HG02588 (cell line): ENCODE measurements around the gene RPTOR.

Experiments
- ATAC-seq: cut with Tn5 transposase; IDR thresholded peaks from one replicate; pipeline ENCODE4 v1.9.1; 2021; ENCODE audit warnings: mild to moderate bottlenecking, moderate library complexity; ENCODE audit not compliant: unreplicated experiment

Gene RPTOR

DNA sequence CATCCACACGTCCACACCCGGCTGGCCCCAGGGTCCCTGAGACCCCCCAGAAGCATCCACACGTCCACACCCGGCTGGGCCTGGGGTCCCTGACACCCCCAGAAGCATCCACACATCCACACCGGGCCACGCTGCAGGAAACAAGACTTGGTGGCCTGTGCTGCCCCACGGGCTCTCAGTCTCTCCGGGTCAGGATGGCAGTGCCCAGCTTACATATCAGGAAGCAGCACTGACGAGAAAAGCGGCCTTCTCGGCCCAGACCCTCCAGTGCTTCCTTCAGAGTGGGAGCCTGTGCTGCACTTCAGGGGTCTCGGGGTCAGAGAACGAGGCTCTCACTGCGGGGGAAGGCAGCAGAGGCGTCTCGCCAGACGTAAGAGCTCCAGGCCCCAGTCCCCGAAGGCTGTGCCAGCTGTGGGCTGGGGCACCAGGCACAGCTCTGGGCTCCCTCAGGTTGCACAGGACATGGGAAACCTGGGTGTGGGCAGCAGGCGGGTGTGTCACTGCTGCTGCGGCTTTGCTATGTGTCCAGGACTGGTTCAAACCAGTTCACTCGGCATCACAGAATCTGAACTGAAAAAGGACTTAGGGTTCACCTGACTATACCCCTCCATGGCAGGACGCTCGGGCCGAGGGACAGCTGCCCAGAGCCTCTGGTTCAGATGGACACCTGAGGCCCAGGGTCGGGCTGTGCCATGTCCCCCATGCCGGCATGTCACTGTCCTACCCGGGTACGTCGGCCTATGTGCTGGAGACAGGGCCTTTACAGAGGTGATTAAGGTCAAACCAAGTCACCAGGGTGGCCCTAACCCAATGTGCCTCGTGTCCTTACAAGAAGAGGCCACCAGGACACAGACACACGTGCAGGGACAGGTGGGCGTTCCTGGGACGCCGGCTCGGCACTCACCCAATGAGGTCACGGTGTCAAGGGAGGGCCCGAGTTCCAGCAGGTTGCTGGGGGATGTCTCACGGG is 406.8 kb downstream of the RPTOR start:
- ATAC-seq: no peak

DNA sequence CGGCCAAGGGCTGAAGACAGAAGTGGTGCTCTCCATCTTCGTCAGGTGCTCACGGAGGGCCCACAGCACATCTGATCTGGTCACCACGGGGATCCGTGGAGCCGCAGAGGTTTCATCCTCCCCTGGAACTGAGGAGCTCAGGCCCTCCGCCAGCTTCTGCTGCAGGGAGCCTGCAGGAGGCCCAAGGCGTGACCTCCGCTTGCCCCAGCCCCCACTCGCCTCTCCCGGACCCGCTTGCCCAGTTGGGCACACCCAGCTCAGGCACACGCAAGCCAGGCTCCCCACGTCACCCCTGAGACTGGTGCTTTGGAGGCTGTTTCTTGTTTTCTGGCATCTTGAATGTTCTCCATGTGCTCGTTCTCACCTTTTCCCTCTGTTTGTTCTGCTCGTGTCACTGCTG is 407.7 kb downstream of the RPTOR start:
- no peak for ATAC-seq

DNA sequence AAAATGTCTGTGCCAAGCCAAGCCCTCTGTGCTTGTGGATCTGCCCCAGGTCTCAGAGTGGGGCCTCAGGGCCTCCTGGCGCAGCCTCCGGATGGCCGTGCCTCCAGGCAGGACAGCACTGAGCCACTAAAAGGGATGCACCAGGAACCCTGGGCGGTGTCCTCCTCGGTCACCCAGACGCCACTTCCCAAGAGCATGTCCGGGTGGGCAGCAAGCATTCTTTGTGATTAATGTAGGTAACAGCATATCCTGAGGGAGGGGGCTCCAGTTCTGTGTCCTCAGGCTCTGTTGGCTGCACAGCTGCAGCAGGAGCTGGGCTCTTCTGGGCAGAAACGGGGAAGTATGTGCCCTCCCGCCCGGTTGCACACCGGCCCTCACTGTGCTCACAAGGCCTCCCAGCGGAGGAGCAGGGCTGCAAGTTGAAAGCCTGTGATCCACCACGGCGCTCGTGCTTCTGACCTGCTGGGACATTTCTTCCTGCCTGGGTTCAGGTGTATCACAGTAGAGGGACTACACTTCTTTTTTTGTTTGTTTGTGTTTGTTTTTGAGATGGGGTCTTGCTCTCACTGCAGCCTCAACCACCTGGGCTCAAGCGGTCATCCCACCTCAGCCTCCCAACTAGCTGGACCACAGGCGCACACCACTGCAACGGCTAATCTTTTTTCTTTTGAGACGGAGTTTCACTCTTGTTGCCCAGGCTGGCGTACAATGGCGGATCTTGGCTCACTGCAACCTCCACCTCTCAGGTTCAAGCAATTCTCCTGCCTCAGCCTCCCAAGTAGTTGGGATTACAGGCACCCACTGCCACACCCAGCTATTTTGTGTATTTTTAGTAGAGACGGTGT is 409.1 kb downstream of the RPTOR start:
- no peak for ATAC-seq

DNA sequence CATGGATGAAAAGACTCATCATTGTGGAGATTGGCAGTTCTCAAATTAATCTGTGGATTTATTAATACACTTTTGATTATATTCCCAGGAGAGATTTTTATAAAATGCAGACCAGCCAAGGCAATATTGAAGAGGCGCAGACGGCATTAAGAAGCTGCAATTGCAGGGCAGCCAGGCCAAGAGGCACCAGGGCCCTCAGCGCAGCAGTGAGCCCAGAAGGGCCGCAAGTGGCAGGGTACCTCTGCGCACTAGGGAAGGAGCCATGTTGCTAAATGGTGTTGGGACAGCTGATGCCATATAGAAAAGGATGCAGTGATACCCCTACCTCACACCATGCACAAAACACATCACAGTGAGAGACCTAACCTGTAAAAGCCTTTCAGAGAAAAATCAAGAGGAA is 410.4 kb downstream of the RPTOR start:
- ATAC-seq: no peak

DNA sequence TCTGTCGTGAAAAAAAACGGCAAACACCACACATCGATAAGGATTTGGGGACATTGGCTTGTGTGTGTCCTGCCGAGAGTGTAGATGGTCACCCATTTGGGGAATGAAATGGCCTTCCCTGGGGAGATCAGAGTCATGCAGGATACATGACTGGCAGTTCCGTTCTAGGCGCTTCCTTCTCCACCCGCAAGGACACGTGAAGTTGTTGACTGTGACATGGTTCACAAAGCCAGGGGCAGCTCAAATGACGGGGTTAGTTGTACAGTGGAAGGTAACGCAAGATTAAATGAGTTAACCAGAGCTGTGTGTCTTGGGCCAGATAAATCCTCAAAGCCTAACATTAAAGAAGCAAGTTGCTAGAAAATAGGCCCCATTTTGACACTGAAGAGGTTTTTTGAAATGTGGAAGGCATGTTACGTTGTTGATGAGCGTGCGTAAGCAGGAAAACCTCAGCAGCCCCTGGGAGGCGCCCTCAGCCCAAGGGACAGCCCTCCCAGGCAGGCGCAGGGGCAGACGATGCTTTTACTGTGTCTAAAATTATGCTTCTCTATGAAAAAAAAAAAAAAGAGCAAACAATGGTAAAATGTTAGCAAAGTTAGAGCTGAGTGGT is 411.1 kb downstream of the RPTOR start:
- no peak for ATAC-seq

DNA sequence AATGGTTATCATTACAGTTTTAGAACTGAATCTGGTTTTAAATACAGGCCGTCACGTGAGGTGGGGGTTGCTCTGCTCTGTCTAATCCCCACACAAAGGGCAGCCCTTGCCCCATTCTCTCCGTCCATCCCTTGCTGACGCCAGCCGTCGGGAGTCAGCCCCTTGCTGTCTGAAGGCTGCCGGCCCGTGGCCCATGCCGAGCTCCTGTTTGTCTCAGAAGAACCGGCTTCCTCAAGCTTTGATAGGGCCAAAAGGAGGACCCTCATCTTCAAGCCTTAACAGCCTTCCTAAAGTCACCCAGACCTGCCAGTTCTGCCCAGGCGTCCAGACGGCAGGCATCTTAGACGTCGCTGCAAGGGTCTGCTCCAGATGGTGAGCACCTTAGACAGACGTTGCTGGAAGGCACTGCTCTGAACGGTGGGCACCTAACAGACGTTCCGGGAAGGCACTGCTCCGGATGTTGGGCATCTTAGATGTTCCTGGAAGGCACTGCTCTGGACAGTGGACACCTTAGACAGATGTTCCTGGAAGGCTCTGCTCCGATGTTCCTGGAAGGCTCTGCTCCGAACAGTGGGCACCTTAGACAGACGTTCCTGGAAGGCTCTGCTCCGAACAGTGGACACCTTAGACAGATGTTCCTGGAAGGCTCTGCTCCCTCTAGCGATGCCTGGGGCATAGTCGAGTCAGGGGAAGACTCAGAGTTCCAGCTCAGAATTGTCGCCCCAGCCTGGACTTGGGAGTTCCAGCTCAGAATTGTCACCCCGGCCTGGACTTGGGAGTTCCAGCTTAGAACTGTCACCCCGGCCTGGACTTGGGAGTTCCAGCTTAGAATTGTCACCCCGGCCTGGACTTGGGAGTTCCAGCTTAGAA is 411.9 kb downstream of the RPTOR start:
- ATAC-seq: no peak

DNA sequence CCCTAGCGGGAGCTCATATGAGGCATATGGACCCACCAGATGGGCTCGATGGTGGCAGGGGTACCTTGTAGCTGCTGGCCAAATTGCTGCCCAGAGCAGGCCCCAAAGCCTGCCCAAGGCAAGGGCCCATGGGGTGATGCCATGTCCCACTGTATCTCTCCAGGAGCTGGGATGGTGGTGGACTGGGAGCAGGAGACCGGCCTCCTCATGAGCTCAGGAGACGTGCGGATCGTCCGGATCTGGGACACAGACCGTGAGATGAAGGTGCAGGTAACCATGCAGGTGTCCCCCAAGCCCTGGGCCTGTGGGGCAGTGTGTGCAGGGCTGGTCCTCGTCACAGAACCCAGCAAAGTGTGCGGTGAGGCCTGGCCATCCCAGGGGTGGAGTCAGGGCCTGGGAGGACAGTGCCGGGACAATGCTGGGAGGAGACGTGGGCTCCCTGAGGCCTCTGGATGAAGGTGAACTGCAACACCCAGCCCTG is 412.9 kb downstream of the RPTOR start:
- no peak for ATAC-seq

DNA sequence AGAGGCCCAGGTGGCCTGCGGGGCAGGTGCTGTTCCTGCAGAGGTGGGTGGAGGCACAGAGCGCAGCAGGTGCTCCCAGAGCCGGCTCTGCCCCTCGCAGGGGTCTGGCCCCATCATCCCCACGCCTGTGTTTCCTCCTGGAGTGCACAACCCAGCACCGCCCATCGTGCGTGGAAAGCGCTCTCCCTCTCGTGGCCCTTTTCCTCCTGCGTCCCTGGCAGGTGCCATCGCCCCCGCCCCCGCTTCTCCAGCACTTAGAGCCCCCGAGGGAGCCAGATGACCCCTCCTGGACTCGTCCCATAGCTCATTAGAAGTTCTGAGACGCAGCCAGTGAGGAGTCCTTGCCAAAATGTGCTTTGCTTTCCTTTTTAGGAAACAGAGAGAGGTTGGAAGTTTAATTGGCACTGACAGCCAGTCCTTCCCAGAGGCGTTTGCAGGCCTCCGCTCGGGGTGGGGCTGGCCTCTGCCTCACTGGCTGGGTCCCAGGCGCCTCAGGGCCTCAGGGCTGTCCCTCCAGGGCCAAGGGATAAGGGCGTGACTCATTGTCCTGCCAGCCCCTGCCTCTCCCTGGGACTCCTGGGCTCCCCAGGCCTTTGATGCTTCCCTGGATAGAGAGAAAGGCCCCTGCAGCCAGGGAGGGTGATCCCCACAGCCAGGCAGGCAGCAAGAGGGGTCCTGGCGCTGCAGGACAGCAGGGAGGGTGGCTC is 414.8 kb downstream of the RPTOR start:
- no peak for ATAC-seq

DNA sequence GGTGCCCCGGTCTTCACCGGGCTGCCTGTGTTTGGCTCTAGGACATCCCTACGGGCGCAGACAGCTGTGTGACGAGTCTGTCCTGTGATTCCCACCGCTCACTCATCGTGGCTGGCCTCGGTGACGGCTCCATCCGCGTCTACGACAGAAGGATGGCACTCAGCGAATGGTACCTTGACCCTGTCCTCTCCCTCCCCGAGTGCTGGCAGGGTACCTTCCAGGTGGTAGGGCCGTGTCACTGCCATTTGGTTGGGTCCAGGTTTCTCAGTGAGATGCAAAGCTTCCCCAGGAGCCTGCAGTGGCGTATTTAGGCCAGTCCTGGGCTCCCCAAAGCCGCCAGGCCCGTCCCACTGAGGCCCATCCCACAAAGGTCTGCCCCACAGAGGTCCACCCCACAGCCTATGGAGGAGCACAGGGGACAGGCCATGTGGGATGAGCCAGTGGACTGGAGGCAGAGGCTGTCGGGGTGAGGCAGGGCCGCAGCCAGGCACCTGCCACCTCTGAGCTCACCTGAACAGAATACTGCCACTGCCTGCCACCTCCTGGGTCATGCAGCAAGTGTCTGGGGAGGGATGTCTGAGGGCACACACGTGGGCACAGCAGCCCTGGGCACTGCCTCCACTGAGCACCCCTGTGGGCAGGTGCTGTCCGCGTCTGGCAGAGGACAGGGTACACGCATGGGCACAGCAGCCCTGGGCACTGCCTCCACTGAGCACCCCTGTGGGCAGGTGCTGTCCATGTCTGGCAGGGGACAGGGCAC is 415.6 kb downstream of the RPTOR start:
- no peak for ATAC-seq

DNA sequence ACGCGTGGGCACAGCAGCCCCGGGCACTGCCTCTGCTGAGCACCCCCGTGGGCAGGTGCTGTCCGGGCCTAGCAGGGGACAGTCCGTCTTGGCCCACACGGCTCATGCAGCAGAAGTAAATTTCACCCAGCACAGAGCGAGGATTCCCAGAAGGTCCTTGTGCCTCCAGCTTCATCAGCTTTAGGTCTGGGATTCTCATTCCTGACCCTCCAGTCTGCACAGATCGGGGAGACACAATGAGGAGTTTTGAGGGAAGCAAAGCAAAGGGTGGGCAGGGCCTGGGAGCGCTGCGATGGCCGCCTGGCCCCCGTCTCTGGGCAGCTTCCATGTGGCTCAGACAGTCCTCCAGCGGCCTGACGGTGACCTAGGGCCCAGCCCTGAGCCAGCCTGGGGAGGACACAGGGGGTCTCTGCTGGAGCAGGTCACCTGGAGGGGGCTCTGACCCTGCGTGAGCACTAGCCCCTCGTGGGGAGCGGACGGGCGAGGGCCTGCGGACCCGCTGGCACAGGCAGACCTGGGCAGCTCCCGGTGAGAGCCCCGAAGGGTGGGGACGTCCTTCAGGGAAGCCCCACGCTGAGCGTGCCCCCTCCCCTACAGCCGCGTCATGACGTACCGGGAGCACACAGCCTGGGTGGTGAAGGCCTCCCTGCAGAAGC is 416.3 kb downstream of the RPTOR start:
- no peak for ATAC-seq

DNA sequence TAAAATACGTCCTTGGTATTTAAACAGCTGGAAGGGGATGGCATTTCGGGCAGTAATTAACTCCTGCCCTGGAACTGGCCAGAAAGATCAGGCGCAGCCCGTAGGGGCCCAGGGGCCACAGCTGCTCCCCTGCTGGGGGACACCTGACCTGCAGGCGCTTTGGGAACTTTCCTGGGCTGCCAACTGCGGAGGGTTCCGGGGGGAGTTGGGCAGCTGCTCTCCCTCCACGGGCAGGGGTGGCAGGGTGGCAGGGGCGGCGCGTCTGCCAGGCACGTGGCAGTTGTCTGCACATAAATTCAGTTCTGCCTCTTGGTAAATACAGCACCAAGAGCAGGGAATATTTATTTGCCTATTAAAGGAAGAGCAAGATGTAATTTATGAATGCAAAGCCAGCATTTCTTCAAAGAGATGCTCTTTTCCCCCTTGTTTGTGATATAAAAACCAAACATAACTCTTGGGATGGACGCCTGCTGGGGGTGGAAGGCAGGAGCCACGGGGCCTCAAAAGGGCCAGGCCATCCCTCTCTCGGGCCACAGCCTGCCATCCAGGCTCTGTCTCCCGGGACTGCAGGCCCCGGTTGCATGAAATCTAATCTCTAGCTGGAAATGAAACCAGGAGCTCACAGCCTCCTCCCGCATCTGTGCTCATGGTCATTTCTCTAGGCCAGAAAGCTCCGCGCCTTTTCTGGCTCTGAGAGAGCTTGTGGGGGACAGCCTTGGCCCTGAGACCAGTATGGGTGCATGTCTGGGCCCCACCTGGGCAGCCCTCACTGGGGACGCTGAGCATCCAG is 417.1 kb downstream of the RPTOR start:
- ATAC-seq: no peak

DNA sequence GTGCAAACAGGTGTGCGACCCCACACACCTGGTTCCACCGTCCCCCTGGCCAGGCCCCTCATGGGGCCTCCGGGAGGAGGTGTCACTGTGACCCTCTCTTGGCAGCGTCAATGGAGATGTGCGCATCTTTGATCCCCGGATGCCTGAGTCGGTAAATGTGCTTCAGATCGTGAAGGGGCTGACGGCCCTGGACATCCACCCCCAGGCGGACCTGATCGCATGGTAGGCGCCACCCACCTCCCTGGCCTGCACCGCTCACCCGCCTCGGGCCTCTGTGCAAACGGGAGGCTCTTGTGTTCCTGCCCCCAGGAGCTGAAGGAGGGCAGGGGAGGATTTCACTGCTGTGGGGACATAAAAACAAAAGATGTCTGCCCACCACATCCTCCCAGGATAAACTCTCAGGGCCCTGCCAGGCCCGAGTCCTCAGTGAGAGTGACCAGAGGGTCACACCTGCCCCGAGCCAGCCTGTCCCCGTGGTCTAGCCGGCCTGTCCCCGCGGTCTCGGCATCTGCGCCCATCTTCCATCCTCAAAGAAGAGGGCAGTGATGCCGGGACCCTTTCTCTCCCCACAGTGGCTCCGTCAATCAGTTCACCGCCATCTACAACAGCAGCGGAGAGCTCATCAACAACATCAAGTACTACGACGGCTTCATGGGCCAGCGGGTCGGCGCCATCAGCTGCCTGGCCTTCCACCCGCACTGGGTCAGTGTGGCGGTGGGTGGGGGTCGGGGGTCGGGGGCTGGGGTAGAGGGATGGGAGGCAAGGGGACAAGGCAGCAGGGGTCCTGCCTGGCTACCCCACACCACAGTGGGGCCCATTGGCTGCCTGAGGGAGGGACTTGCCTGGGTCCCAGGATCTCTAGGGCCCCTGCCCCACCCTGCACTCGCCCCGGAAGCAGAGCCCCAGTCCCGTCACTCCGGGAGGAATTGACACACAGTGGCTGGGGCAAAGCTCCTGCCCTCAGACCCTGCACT is 418.0 kb downstream of the RPTOR start:
- ATAC-seq: no peak

DNA sequence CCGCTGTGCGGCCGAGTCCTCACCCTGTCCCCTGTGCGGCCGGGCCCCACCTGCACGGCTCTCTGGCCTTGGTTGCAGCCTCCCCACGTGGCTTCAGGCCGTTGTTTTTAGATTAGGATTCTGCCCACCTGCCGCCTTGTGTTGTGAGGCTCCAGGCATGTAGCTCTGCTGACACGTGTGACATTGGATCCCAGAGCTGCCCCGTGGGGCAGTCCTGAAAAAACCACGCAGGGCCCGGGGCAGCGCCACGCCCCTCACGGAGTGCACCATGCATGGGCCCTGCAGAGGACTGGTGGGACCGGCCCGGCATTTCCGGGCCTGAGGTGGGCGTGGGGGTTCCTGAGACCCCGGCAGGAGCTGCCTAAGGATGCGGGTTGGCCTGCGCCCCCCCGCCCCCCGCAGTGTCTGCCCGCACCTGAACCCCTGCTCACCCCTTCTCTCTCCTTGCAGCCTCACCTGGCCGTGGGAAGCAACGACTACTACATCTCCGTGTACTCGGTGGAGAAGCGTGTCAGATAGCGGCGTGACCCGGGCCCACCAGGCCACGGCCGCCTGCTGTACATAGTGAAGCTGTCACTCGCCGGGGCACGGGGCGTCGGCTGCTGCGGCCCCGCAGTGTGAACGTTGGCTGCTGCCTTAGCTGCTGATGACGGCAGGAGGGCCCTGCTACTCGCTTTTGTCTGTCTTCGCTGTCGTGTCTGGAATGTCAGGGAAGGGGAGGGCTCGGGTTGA is 419.3 kb downstream of the RPTOR start:
- ATAC-seq: no peak

DNA sequence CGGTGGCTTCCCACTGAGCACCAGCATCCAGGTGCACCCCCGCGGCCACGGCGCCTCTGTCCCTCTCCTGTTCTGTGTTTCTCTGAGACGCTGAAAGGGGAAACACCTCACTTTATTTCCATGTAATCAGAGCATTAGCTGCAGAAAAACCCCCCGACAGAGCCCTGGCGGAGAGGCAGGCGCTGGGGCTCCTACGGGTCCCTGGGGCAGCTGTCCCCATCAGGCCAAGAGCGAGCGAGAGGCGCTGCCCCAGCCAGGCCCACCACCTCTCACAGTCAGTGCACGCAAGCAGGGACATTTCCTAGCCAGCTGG is 419.9 kb downstream of the RPTOR start:
- no peak for ATAC-seq

DNA sequence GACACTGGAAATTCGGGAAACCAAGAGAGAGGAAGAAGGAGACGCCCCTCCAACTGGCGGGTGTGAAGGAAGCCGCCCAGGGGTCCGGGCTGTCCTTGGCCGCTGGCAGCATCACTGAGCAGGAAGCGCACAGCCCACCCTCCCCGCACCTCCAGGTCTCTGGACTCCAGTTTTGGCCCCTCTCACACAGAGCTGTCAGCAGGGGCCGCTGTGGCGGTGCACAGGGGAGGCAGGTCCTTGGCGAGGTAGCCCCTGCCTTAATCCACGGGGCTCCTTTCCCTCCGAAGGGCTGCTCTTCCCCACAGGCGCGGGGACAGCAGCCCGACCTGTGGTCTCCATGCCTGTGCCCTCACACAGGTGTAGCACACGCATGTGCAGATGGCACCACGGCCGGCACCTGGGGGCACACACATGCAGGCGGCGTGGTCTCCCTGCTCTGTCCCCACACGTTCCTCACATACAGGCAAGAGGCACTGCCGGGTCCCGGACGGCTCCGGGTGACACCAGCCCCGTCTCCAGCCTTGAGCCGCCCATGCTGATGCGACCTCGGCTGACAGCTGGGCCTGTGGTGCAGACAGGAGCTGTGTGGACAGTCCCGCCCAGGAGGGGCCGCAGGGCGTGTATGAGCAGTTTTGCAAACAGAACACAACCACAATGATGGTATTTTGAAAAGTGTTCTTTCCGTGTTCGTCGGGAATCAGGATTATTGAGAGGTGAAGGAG is 420.4 kb downstream of the RPTOR start:
- no peak for ATAC-seq
